Right lobe of liver (tissue), 6 donors: ENCODE measurements around the gene ATP6V0E1. TPM values are rescaled to one million over a fixed set of nuclear protein-coding genes. Genes with fewer than 3 reads are reported as not detected.

Source experiments
- ATAC-seq, 4 donors: fragments of 200-7000 bp; cut with Tn5 transposase; one replicate each; pipeline ENCODE4 v1.9.1; 2020; ENCODE audit warnings: mild to moderate bottlenecking in 4 of 4, moderate library complexity in 4 of 4
- DNase-seq, 3 donors: peaks; one replicate each; pipeline ENCODE4 v3.0.0-alpha.2; 2020
- H3K27ac ChIP-seq, 3 donors: fragments of 200-600 bp; one replicate each; pipeline ENCODE4 v1.8.0; 2022
- H3K27me3 ChIP-seq, 2 donors: fragments of 200-600 bp; one replicate each; pipeline ENCODE4 v1.8.0; 2022
- H3K36me3 ChIP-seq, 4 donors: fragments of 200-600 bp; sonication (generic) in 1 of 4; one replicate each; pipeline versions ENCODE4 v1.5.1 to v1.8.0; 2017 to 2022; ENCODE audit warnings: control low read depth in 1 of 4
- H3K4me1 ChIP-seq, 4 donors: fragments of 200-600 bp; sonication (generic) in 1 of 4; one replicate each; pipeline versions ENCODE4 v1.5.1 to v1.8.0; 2017 to 2022; ENCODE audit warnings: control low read depth in 1 of 4
- H3K4me3 ChIP-seq, 3 donors: fragments of 200-600 bp; one replicate each; pipeline ENCODE4 v1.8.0; 2022
- H3K9me3 ChIP-seq, 4 donors: fragments of 200-600 bp; sonication (generic) in 1 of 4; one replicate each; pipeline versions ENCODE4 v1.5.1 to v1.8.0; 2017 to 2022; ENCODE audit warnings: control low read depth in 1 of 4
- POLR2A ChIP-seq: fragments of 450-650 bp; IDR thresholded peaks from one replicate; pipeline ENCODE4 v1.6.1; 2017; ENCODE audit warnings: antibody characterized with exemption, mild to moderate bottlenecking
- WGBS: methylation state at CpG from one replicate; pipeline ENCODE4 v1.1.6; 2018; ENCODE audit warnings: low coverage, low lambda C conversion rate; ENCODE audit not compliant: insufficient coverage; ENCODE audit errors: missing lambda C conversion rate; 5-methylcytosine and 5-hydroxymethylcytosine counted together
- intact Hi-C, 2 donors: fragments of 100-400 bp; cut with DNase I; formaldehyde crosslinking; loops; one replicate each; pipeline versions ENCODE4 v1.11.2 to v1.14.1; 2022
- total RNA-seq, 6 experiments: library from RNA; depleted of rRNA in 2 of 6; stranded (reverse); fragments of >200 nt in 2 of 6; fragmentation: NEBNext Ultra II Directional in 3 of 6; extraction: Animal tissue kit (Norgen Biotek cat#: 25700) in 3 of 6; gene quantifications; one replicate each; pipeline versions ENCODE4 v1.1.0 to v1.2.4, GENCODE V29; 2016 to 2023
- TF ChIP-seq, protein P1 (sequence below), 4 donors: fragments of 200-600 bp in 3 of 4; fragments of 450-650 bp in 1 of 4; IDR thresholded peaks; one replicate each; pipeline versions ENCODE4 v1.5.1 to v1.8.0; 2016 to 2022; ENCODE audit warnings: antibody characterized with exemption in 4 of 4, mild to moderate bottlenecking in 2 of 4
- donor health status: DM: no; HTN: yes; CAD: no.
- donor health status: DM: no; HTN: no; CAD: no.
- donor health status: DM: no; HTN: no; CAD: no.
- donor health status: DM: no; HTN: yes; CAD: no.
- donor health status: DM: no; HTN: yes; CAD: no.

ATP6V0E1 gene
- total RNA-seq, 6 experiments from 2014 or later: 83.1 to 202 (median 116) TPM

DNA sequence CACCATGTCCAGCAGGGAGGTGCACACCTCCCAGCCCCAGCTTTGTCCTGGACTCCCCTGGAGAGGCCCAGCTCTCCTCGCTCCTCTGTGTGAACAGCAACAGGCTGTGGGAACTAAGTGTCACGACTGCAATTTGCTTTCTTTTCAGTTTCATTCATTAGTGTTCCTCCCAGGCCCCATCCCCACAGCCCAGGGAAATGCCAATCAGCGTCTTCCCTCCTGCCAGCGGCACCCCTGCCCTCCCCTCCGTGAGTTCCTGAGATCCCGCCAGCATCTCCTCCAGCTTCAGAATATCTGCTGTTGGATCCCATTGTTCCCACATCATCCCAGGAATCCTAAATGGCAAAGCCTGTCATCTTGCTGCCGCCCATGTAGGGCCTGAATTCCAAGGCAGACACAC lies 37.4 kb upstream of the ATP6V0E1 start:
- no peak overlapping the region for H3K27ac ChIP-seq
- intact Hi-C loops: no loop called here
- peaks cover 0 to 27% (median 9%) of the 10 kb centered on the region in 4 donors for H3K36me3 ChIP-seq
- H3K9me3 ChIP-seq: no peaks in the 10 kb centered on the region
- WGBS: 80% methylated on average over 1 of the region's 7 CpGs
- TF ChIP-seq, protein P1, sequence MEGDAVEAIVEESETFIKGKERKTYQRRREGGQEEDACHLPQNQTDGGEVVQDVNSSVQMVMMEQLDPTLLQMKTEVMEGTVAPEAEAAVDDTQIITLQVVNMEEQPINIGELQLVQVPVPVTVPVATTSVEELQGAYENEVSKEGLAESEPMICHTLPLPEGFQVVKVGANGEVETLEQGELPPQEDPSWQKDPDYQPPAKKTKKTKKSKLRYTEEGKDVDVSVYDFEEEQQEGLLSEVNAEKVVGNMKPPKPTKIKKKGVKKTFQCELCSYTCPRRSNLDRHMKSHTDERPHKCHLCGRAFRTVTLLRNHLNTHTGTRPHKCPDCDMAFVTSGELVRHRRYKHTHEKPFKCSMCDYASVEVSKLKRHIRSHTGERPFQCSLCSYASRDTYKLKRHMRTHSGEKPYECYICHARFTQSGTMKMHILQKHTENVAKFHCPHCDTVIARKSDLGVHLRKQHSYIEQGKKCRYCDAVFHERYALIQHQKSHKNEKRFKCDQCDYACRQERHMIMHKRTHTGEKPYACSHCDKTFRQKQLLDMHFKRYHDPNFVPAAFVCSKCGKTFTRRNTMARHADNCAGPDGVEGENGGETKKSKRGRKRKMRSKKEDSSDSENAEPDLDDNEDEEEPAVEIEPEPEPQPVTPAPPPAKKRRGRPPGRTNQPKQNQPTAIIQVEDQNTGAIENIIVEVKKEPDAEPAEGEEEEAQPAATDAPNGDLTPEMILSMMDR (IDR thresholded peaks at IDR 0.05): no peak
- TF ChIP-seq POLR2A: no peak
- ATAC-seq (no peak), DNase-seq (no peak)
- no peaks in the 10 kb centered on the region for H3K27me3 ChIP-seq
- H3K4me1 ChIP-seq: no peaks in the 10 kb centered on the region
- no peak overlapping the region for H3K4me3 ChIP-seq

DNA sequence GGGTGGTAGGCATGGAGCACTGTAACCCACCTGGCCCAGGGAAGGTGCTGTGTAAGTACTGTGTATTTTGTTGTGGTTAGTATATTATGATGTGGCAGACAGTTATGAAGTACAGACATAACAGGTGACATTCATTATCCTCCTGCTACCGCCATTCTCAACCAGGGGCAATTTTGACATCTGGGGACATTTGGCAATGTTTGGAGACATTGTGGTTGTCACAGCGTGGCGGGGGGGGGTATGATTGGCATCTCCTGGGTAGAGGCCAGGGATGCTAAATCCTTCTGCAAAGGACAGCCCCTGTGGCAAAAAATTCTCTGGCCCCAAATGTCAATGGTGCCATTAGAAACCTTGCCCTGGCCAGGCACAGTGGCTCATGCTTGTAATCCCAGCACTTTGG lies 34.1 kb upstream of the ATP6V0E1 start:
- WGBS: 91% methylated on average over 3 of the region's 3 CpGs
- ATAC-seq (no peak), DNase-seq (no peak)
- intact Hi-C loops: no loop called here
- no peak overlapping the region for H3K4me3 ChIP-seq
- no peaks in the 10 kb centered on the region for H3K27me3 ChIP-seq
- TF ChIP-seq POLR2A: no peak
- TF ChIP-seq, protein P1 (IDR thresholded peaks at IDR 0.05): no peak
- H3K27ac ChIP-seq: no peak overlapping the region
- H3K4me1 ChIP-seq: no peaks in the 10 kb centered on the region
- H3K36me3 ChIP-seq: peaks cover 0 to 22% (median 5%) of the 10 kb centered on the region in 4 donors
- H3K9me3 ChIP-seq: no peaks in the 10 kb centered on the region

DNA sequence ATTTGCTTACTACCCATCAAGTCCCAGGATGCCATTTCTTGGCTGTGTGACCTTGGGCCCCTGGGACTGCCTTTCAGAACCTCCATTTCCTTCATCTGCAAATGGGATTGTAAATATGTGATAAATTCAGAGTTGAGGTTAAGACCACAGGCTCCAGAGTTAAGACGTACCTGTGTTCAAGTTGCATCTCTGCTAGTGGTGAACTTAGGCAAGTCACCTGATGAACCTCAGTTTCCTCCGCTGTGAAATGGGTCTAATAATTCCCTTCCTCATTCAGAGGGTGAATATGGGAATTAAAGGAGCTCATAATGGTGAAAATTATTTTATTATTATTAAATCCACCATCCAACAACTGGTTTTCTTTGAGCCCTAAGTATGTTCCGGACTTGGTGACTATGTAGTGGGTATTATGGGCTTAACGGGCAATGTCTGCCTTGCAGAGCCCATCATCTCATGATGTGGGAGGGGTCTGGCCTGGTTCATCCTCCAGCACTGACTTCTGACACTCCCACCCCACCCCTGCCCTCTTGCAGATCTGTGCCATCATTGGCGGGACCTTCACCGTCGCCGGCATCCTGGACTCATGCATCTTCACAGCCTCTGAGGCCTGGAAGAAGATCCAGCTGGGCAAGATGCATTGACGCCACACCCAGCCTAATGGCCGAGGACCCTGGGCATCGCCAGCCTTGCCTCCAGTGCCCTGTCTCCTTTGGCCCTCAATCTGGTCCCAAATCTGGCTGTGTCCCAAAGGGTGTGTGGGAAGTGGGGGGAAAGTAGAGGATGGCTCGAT lies 33.2 kb upstream of the ATP6V0E1 start:
- no peaks in the 10 kb centered on the region for H3K27me3 ChIP-seq
- H3K4me3 ChIP-seq: no peak overlapping the region
- ATAC-seq: no peak
- WGBS: 89% methylated on average over 5 of the region's 12 CpGs
- no peak overlapping the region for H3K27ac ChIP-seq
- H3K4me1 ChIP-seq: no peaks in the 10 kb centered on the region
- no peak for DNase-seq
- intact Hi-C loops: no loop called here
- H3K9me3 ChIP-seq: no peaks in the 10 kb centered on the region
- TF ChIP-seq, protein P1 (IDR thresholded peaks at IDR 0.05): no peak
- TF ChIP-seq POLR2A: no peak
- H3K36me3 ChIP-seq: peaks cover 0 to 22% (median 5%) of the 10 kb centered on the region in 4 donors

DNA sequence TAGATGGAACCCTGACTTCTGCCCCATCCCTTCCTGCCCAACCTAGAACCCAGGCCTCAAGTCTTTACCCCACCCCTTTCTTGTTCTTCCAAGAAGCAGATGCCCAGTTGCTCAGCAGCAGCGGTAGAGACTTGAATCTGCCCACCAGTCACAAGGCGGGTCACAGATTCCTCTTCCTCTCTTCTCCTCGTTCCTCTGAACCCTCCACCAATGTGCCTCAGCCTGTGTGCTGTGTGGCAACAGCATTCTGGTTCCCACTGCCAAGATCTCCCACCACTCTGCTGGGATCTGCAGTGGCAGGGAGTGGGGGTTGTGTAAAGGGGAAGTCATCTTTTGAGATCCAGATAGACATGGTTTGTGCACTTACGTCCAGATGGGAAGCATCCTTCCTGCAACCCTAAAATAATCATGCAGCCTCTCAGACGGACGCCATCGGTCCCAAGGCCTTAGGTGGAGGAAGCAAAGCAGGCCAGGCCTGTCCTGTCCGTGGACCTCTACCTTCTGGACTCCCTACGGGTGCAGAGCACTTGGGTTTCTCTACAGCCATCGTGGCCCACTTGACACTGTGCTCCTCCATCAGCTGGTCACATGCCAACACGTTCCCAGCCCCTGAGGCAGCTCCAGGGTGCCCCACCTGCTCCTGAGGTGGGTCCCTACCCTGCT lies 32.1 kb upstream of the ATP6V0E1 start:
- ATAC-seq (peak in 2 of 4 donors; percentile 17 to 45), DNase-seq (no peak)
- intact Hi-C loops: no loop called here
- peaks cover 0 to 14% (median under 1%) of the 10 kb centered on the region in 4 donors for H3K36me3 ChIP-seq
- H3K27ac ChIP-seq: no peak overlapping the region
- H3K27me3 ChIP-seq: no peaks in the 10 kb centered on the region
- no peaks in the 10 kb centered on the region for H3K9me3 ChIP-seq
- H3K4me1 ChIP-seq: no peaks in the 10 kb centered on the region
- WGBS: 66% methylated on average over 4 of the region's 11 CpGs
- no peak for TF ChIP-seq POLR2A
- TF ChIP-seq, protein P1 (IDR thresholded peaks at IDR 0.05): no peak
- H3K4me3 ChIP-seq: no peak overlapping the region
